A549 treated with RU486 at 1 μM for 4 hours (cell line): ENCODE measurements around the gene ELOA2. TPM values are rescaled to one million over a fixed set of nuclear protein-coding genes. Genes with fewer than 3 reads are reported as not detected.

Experiments
- total RNA-seq: library from RNA; stranded (reverse); fragments of 200-300 nt; extraction: Qiagen RNA extraction; gene quantifications from 5 replicates; pipeline ENCODE4 v1.2.3, GENCODE V29; 2022; ENCODE audit warnings: low read depth

Gene ELOA2, protein sequence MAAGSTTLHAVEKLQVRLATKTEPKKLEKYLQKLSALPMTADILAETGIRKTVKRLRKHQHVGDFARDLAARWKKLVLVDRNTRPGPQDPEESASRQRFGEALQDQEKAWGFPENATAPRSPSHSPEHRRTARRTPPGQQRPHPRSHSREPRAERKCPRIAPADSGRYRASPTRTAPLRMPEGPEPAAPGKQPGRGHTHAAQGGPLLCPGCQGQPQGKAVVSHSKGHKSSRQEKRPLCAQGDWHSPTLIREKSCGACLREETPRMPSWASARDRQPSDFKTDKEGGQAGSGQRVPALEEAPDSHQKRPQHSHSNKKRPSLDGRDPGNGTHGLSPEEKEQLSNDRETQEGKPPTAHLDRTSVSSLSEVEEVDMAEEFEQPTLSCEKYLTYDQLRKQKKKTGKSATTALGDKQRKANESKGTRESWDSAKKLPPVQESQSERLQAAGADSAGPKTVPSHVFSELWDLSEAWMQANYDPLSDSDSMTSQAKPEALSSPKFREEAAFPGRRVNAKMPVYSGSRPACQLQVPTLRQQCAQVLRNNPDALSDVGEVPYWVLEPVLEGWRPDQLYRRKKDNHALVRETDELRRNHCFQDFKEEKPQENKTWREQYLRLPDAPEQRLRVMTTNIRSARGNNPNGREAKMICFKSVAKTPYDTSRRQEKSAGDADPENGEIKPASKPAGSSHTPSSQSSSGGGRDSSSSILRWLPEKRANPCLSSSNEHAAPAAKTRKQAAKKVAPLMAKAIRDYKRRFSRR
- total RNA-seq = not detected in 5 replicates

DNA sequence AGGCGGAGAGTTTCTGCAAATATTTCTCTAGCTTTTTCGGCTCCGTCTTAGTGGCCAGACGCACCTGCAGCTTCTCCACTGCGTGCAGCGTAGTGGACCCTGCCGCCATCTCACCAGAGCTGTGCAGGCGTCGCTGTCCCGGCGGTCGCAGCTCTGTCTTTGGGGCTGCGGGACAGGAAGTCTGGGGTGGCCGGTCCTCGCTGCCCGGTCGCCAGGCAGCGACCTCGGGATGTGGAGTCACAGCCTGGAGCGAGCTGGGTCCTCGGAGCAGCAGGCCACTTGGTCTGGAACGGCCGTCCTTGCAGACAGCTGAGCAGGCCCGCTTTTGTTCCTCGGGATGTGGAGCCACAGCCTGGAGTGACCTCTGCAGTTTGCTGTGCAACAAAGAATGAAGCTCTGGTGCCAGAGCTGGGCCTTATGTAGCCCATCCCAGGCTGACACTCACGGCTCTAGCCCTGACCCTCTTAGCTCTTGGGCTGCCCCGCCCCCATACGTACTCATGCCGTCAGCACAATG is at the start of gene ELOA2:
ELOA2 (minus strand) TSS at position 466 of the 516 bp plus-strand sequence; CDS start at position 109, 357 bp downstream.

Other genes starting within 250 kb of the ELOA2 start
- 7.0 to 9.7 TPM (median 9.1 TPM) in 5 replicates for gene PIAS2, start 118.1 kb downstream of the ELOA2 start, total RNA-seq
- 1.3 to 2.5 TPM (median 2.1 TPM) in 5 replicates for gene KATNAL2, start 118.0 kb downstream of the ELOA2 start, total RNA-seq
- gene HDHD2, start 114.9 kb upstream of the ELOA2 start, total RNA-seq = 3.3 to 9.2 TPM (median 8.2 TPM) in 5 replicates
- gene IER3IP1, start 140.7 kb upstream of the ELOA2 start, total RNA-seq = 18.4 to 29.4 TPM (median 18.9 TPM) in 5 replicates
- not detected in 5 replicates for gene SKOR2, start 216.0 kb upstream of the ELOA2 start, total RNA-seq